DOHH2 (cell line): ENCODE data around the gene SV2A.

Source experiments
- CTCF ChIP-seq: fragments of 200-600 bp; sonication (generic); IDR thresholded peaks from one replicate; pipeline ENCODE4 v1.5.1; 2014; ENCODE audit warnings: antibody characterized with exemption, mild to moderate bottlenecking, low read depth, low read length; ENCODE audit not compliant: poor library complexity, severe bottlenecking
- EZH2phosphoT487 ChIP-seq: fragments of 200-600 bp; sonication (generic); IDR thresholded peaks from 2 replicates; pipeline ENCODE4 v1.6.1; 2017; ENCODE audit warnings: borderline replicate concordance, mild to moderate bottlenecking, antibody characterized with exemption, low read length, moderate library complexity, mixed read lengths

- TF ChIP-seq CTCF (no peak), EZH2phosphoT487 (no peak)
Measured at GRCh38 chr1:149967041-149967440, 49.4 kb upstream of the SV2A start.
